K562 (cell line): ENCODE results near the gene CDCP1. TPM values are rescaled to one million over a fixed set of nuclear protein-coding genes. Genes with fewer than 3 reads are reported as not detected.

ENCODE experiments used
- EP400 ChIP-seq: fragments of 450-650 bp; IDR thresholded peaks from 2 replicates; pipeline ENCODE4 v1.6.1; 2017; ENCODE audit warnings: antibody characterized with exemption, mild to moderate bottlenecking, moderate library complexity
- HINFP ChIP-seq: fragments of 450-650 bp; conservative IDR thresholded peaks from 2 replicates; pipeline ENCODE4 v1.6.1; 2016; ENCODE audit warnings: missing genetic modification characterization, low read depth, mild to moderate bottlenecking, control low read depth, missing compliant biosample characterization
- KAT2B ChIP-seq: IDR thresholded peaks from one replicate; pipeline ENCODE4 v1.6.1; 2012; ENCODE audit warnings: low read depth, mild to moderate bottlenecking, control low read depth, inconsistent platforms, low read length, moderate library complexity
- NR2F6 ChIP-seq: fragments of 450-650 bp; formaldehyde crosslinking; IDR thresholded peaks from 2 replicates; pipeline ENCODE4 v1.4.0; 2020; ENCODE audit warnings: mild to moderate bottlenecking
- SMARCA4 ChIP-seq: fragments of 450-650 bp; IDR thresholded peaks from 2 replicates; pipeline ENCODE4 v1.6.1; 2016
- ZNF143 ChIP-seq: sonication (generic); formaldehyde crosslinking; IDR thresholded peaks from 2 replicates; pipeline ENCODE4 v1.9.0; 2022; ENCODE audit warnings: mild to moderate bottlenecking, missing genetic modification reagents
- ZNF311 ChIP-seq: fragments of 250-450 bp; sonication (Bioruptor Pico); IDR thresholded peaks from 2 replicates; pipeline ENCODE4 v1.4.0; 2020; ENCODE audit warnings: mild to moderate bottlenecking, moderate library complexity
- ZNF644 ChIP-seq: fragments of 200-800 bp; sonication (Bioruptor generic); IDR thresholded peaks from 2 replicates; pipeline ENCODE4 v1.6.1; 2016; ENCODE audit warnings: low read depth, missing genetic modification characterization, missing compliant biosample characterization
- polyA plus RNA-seq, 8 experiments: library from polyadenylated mRNA; depleted of rRNA in 4 of 8; stranded (reverse) in 5 of 8; unstranded in 3 of 8; fragments of >200 nt; fragmentation: Nextera tagmentation in 2 of 8; fragmentation: Illumina TruSeq in 1 of 8; extraction: Ambion mirVana in 2 of 8; extraction: Trizol in 1 of 8; gene quantifications; 2 replicates each; pipeline versions ENCODE4 v1.2.1 to v1.2.3, GENCODE V29; 2011 to 2014; ENCODE audit warnings: inconsistent platforms in 1 of 8, missing spikeins in 1 of 8
- total RNA-seq, 7 experiments: library from RNA; depleted of rRNA in 6 of 7; stranded (reverse); fragments of >200 nt in 6 of 7; fragmentation: Illumina TruSeq in 2 of 7; extraction: Trizol in 2 of 7; gene quantifications; 2 replicates each; pipeline versions ENCODE4 v1.2.1 to v1.2.3, GENCODE V29; 2011 to 2021; ENCODE audit warnings: low replicate concordance in 1 of 7
- TF ChIP-seq, protein P1 (sequence below): fragments of 450-650 bp; IDR thresholded peaks from 2 replicates; pipeline ENCODE4 v1.6.1; 2016; ENCODE audit warnings: mild to moderate bottlenecking, moderate library complexity
- TF ChIP-seq, protein P2 (sequence below): fragments of 250-450 bp; sonication (Bioruptor Pico); IDR thresholded peaks from 2 replicates; pipeline ENCODE4 v1.8.0; 2022; ENCODE audit warnings: inconsistent platforms

Gene CDCP1
- total and polyA plus RNA-seq, 9 of the 15 experiments (the other 6 are each of a cell fraction or from before 2014, with no cell fraction given): 3.9 to 16.4 (median 5.2) TPM

DNA sequence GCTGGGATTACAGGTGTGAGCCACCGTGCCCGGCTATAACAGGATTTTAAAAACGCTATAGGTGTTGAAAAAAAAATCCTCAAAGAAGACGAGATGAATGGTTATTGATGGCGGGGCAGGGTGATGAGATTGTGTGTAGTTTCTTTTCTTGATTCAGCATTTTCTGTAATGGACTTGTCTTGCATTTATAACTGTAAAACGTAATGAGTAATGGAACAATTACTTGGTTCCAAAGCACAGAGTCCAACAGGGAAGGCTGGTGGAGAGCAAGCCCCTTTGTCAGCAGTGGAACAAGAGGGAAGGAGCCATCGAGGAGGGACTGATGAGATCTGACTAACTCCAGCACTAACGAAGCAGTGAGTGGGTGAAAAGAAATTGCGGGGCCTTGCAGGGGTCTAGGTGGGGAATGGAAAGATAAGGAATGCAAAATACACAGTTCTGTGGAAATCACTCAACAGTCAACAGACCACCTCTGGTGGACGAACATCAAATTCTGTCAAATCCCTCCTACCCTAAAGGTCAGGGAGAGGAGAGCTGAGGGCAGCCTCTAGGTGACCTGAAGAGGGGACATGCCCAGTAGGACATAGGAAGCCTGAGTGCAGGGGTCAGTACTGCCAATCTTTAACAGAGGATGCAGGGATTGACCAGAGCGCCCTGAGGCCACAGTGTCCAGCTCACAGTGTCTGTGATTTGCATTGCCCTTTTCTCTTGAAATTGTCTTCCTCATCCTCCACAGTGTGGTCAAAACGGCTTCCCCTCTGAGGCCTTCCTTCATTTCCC is 23.1 kb upstream of the CDCP1 start (continued):
- TF ChIP-seq, protein P1, sequence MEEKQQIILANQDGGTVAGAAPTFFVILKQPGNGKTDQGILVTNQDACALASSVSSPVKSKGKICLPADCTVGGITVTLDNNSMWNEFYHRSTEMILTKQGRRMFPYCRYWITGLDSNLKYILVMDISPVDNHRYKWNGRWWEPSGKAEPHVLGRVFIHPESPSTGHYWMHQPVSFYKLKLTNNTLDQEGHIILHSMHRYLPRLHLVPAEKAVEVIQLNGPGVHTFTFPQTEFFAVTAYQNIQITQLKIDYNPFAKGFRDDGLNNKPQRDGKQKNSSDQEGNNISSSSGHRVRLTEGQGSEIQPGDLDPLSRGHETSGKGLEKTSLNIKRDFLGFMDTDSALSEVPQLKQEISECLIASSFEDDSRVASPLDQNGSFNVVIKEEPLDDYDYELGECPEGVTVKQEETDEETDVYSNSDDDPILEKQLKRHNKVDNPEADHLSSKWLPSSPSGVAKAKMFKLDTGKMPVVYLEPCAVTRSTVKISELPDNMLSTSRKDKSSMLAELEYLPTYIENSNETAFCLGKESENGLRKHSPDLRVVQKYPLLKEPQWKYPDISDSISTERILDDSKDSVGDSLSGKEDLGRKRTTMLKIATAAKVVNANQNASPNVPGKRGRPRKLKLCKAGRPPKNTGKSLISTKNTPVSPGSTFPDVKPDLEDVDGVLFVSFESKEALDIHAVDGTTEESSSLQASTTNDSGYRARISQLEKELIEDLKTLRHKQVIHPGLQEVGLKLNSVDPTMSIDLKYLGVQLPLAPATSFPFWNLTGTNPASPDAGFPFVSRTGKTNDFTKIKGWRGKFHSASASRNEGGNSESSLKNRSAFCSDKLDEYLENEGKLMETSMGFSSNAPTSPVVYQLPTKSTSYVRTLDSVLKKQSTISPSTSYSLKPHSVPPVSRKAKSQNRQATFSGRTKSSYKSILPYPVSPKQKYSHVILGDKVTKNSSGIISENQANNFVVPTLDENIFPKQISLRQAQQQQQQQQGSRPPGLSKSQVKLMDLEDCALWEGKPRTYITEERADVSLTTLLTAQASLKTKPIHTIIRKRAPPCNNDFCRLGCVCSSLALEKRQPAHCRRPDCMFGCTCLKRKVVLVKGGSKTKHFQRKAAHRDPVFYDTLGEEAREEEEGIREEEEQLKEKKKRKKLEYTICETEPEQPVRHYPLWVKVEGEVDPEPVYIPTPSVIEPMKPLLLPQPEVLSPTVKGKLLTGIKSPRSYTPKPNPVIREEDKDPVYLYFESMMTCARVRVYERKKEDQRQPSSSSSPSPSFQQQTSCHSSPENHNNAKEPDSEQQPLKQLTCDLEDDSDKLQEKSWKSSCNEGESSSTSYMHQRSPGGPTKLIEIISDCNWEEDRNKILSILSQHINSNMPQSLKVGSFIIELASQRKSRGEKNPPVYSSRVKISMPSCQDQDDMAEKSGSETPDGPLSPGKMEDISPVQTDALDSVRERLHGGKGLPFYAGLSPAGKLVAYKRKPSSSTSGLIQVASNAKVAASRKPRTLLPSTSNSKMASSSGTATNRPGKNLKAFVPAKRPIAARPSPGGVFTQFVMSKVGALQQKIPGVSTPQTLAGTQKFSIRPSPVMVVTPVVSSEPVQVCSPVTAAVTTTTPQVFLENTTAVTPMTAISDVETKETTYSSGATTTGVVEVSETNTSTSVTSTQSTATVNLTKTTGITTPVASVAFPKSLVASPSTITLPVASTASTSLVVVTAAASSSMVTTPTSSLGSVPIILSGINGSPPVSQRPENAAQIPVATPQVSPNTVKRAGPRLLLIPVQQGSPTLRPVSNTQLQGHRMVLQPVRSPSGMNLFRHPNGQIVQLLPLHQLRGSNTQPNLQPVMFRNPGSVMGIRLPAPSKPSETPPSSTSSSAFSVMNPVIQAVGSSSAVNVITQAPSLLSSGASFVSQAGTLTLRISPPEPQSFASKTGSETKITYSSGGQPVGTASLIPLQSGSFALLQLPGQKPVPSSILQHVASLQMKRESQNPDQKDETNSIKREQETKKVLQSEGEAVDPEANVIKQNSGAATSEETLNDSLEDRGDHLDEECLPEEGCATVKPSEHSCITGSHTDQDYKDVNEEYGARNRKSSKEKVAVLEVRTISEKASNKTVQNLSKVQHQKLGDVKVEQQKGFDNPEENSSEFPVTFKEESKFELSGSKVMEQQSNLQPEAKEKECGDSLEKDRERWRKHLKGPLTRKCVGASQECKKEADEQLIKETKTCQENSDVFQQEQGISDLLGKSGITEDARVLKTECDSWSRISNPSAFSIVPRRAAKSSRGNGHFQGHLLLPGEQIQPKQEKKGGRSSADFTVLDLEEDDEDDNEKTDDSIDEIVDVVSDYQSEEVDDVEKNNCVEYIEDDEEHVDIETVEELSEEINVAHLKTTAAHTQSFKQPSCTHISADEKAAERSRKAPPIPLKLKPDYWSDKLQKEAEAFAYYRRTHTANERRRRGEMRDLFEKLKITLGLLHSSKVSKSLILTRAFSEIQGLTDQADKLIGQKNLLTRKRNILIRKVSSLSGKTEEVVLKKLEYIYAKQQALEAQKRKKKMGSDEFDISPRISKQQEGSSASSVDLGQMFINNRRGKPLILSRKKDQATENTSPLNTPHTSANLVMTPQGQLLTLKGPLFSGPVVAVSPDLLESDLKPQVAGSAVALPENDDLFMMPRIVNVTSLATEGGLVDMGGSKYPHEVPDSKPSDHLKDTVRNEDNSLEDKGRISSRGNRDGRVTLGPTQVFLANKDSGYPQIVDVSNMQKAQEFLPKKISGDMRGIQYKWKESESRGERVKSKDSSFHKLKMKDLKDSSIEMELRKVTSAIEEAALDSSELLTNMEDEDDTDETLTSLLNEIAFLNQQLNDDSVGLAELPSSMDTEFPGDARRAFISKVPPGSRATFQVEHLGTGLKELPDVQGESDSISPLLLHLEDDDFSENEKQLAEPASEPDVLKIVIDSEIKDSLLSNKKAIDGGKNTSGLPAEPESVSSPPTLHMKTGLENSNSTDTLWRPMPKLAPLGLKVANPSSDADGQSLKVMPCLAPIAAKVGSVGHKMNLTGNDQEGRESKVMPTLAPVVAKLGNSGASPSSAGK: no peak
- TF ChIP-seq ZNF311 (CRISPR knock-in tag) (no peak), KAT2B (no peak), HINFP (tag) (no peak), EP400 (no peak), SMARCA4 (peak; percentile 44; the same call in 1 of the 2 replicates), NR2F6 (CRISPR knock-in tag) (no peak), ZNF644 (tag) (no peak), ZNF143 (CRISPR knock-in tag) (no peak)
- TF ChIP-seq, protein P2, sequence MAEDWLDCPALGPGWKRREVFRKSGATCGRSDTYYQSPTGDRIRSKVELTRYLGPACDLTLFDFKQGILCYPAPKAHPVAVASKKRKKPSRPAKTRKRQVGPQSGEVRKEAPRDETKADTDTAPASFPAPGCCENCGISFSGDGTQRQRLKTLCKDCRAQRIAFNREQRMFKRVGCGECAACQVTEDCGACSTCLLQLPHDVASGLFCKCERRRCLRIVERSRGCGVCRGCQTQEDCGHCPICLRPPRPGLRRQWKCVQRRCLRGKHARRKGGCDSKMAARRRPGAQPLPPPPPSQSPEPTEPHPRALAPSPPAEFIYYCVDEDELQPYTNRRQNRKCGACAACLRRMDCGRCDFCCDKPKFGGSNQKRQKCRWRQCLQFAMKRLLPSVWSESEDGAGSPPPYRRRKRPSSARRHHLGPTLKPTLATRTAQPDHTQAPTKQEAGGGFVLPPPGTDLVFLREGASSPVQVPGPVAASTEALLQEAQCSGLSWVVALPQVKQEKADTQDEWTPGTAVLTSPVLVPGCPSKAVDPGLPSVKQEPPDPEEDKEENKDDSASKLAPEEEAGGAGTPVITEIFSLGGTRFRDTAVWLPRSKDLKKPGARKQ (CRISPR knock-in tag): peak; percentile 47; the same call in 1 of the 2 replicates
